Measurements from ENCODE around the gene DBI.

GRCh38 chr2:119317554-119317953 lies 49.2 kb upstream of the DBI start:
- TF ChIP-seq MAX (IDR thresholded peaks at IDR 0.05) (no peak), EP300 (IDR thresholded peaks at IDR 0.05; ENCODE audit: borderline replicate concordance) (no peak), USF1 (IDR thresholded peaks at IDR 0.05) (no peak), RAD21 (IDR thresholded peaks at IDR 0.05; ENCODE audit: low read depth) (no peak), CREB1 (IDR thresholded peaks at IDR 0.05; ENCODE audit: low read depth) (no peak), ZBTB7A (IDR thresholded peaks at IDR 0.05; ENCODE audit: low read depth) (no peak)
